HL-60/S4 treated with phorbol 12-myristate 13-acetate at 8.2 ng/mL for 4 days and 3 days (cell line): Measurements from ENCODE around the gene IL22RA1.

Experiments
- in situ Hi-C: fragments of 300-500 bp; cut with MboI; formaldehyde crosslinking; loops from 2 replicates; pipeline ENCODE4 v1.15.0; 2022; ENCODE audit warnings: low sequenced_read_pairs

IL22RA1 gene

GRCh38 chr1:24117722-24118409 is 25.1 kb downstream of the IL22RA1 start:
- in situ Hi-C loops, result no loop called here

- in situ Hi-C loops, result no loop called here
These were observed 25.8 kb downstream of the IL22RA1 start for GRCh38 chr1:24117132-24117531.

- in situ Hi-C loops, result no loop called here
These were observed 28.2 kb downstream of the IL22RA1 start for GRCh38 chr1:24114753-24115152.

- in situ Hi-C loops, result no loop called here
These were observed 29.3 kb downstream of the IL22RA1 start for GRCh38 chr1:24113641-24114033.

- in situ Hi-C loops, result no loop called here
These were observed 30.8 kb downstream of the IL22RA1 start, which contains the start of gene MYOM3 for GRCh38 chr1:24111996-24112779. TSS of gene MYOM3 (minus strand) at chr1:24112135. CDS start at chr1:24108636, 3,499 bp downstream.

- in situ Hi-C loops, result no loop called here
These were observed 31.5 kb downstream of the IL22RA1 start for GRCh38 chr1:24111262-24111995.

GRCh38 chr1:24110642-24111261 is 32.2 kb downstream of the IL22RA1 start:
- in situ Hi-C loops, result no loop called here

- in situ Hi-C loops, result no loop called here
These were observed 33.1 kb downstream of the IL22RA1 start for GRCh38 chr1:24109686-24110475.

- in situ Hi-C loops, result no loop called here
These were observed 33.8 kb downstream of the IL22RA1 start for GRCh38 chr1:24109166-24109483.

GRCh38 chr1:24108334-24109165 is 34.4 kb downstream of the IL22RA1 start:
- in situ Hi-C loops, result no loop called here

GRCh38 chr1:24107462-24108138 is 35.3 kb downstream of the IL22RA1 start:
- in situ Hi-C loops, result no loop called here

- in situ Hi-C loops, result no loop called here
These were observed 37.4 kb downstream of the IL22RA1 start for GRCh38 chr1:24105368-24106160.

- in situ Hi-C loops, result no loop called here
These were observed 38.1 kb downstream of the IL22RA1 start for GRCh38 chr1:24104854-24105253.

- in situ Hi-C loops, result no loop called here
These were observed 39.1 kb downstream of the IL22RA1 start for GRCh38 chr1:24103879-24104278.

GRCh38 chr1:24103408-24103807 is 39.5 kb downstream of the IL22RA1 start:
- in situ Hi-C loops, result no loop called here

GRCh38 chr1:24102961-24103360 is 40.0 kb downstream of the IL22RA1 start:
- in situ Hi-C loops, result no loop called here

- in situ Hi-C loops, result no loop called here
These were observed 40.9 kb downstream of the IL22RA1 start for GRCh38 chr1:24101796-24102586.
